ENCODE results near the gene CARS2. TPM values are rescaled to one million over a fixed set of nuclear protein-coding genes. Genes with fewer than 3 reads are reported as not detected.

CARS2 gene
- total and polyA plus RNA-seq, 2 donors (not counting 3 experiments of a cell fraction or from before 2014, with no cell fraction given): 42.0 to 51.2 TPM

- Histone ChIP-seq H3K27me3 (ENCODE audit: control insufficient read depth in 2 of 2, insufficient read depth in 2 of 2, low read length in 2 of 2) (no peaks in the 10 kb centered on the region), H3K9me1 (replicated peaks; ENCODE audit: control insufficient read depth, extremely low read depth, insufficient read depth, low read length) (no peaks in the 10 kb centered on the region), H3K9ac (replicated peaks; ENCODE audit: extremely low read depth, insufficient read depth, low read length) (no peak overlapping the region), H4K20me1 (replicated peaks; ENCODE audit: control insufficient read depth, extremely low read depth, insufficient read depth, low read length) (no peaks in the 10 kb centered on the region), H3K9me3 (replicated peaks; ENCODE audit: control insufficient read depth, insufficient read depth, low read length) (no peaks in the 10 kb centered on the region), H2AFZ (ENCODE audit: low read depth, low read length) (no peak overlapping the region), H3K4me2 (ENCODE audit: insufficient read depth, low read length) (no peak overlapping the region), H3K27ac (ENCODE audit: insufficient read depth, low read depth, low read length) (no peak overlapping the region), H3K36me3 (ENCODE audit: control insufficient read depth in 2 of 2, extremely low read depth in 1 of 2, insufficient read depth in 2 of 2, low read length in 2 of 2) (peaks cover 0 to 5% of the 10 kb centered on the region in 2 experiments), H3K4me3 (replicated peaks in 1 of 3; ENCODE audit: insufficient read depth in 1 of 3, low read depth in 1 of 3, low read length in 3 of 3) (no peak overlapping the region), H3K79me2 (ENCODE audit: control insufficient read depth, insufficient read depth, low read length) (peaks cover 19% of the 10 kb centered on the region), H3K4me1 (ENCODE audit: control insufficient read depth, extremely low read depth, insufficient read depth, low read length) (peaks cover 12% of the 10 kb centered on the region)
- dilution Hi-C loops (cut with MboI; ENCODE audit: extremely low pct_ligation_motif_present, low sequenced_read_pairs): no loop called here
- no peak for DNase-seq (ENCODE audit: low read depth, low spot score)
- intact Hi-C loops (cut with micrococcal nuclease): no loop called here
- TF ChIP-seq JUN (IDR thresholded peaks at IDR 0.05; ENCODE audit: borderline replicate concordance, insufficient read depth, insufficient read length, low read depth): no peak
- no peak for TF ChIP-seq GATA2 (IDR thresholded peaks at IDR 0.05; ENCODE audit: insufficient read depth, insufficient read length, low read depth, low read length)
- TF ChIP-seq POLR2A (IDR thresholded peaks at IDR 0.05; ENCODE audit: low read depth, low read length): no peak
- POLR2A ChIA-PET: interaction anchor here (1.0 to 1.8 kb wide), 2 partner anchors 10 to 12 kb away, joined by 4 to 7 read pairs; no protein-coding TSS in a partner anchor
- CTCF ChIA-PET: interaction anchor here (0.7 to 1.9 kb wide), 3 partner anchors 11 to 22 kb away, joined by 3 to 5 read pairs (median 5); no protein-coding TSS in a partner anchor
- FAIRE-seq: no peak
- BruUV-seq (replicated peaks): no TSS peak
Observed at GRCh38 chr13:110702591-110703526, 3.1 kb downstream of the CARS2 start.

GRCh38 chr13:110702089-110702488 lies 3.8 kb downstream of the CARS2 start:
- CTCF ChIA-PET: interaction anchor here (0.7 to 1.9 kb wide), 2 partner anchors 10 to 15 kb away, joined by 3 to 5 read pairs; no protein-coding TSS in a partner anchor
- dilution Hi-C loops (cut with MboI; ENCODE audit: extremely low pct_ligation_motif_present, low sequenced_read_pairs) (no loop called here), intact Hi-C loops (cut with micrococcal nuclease) (no loop called here)
- H3K4me2 ChIP-seq (ENCODE audit: insufficient read depth, low read length): no peak overlapping the region
- H3K27me3 ChIP-seq (ENCODE audit: control insufficient read depth in 2 of 2, insufficient read depth in 2 of 2, low read length in 2 of 2): no peaks in the 10 kb centered on the region
- no peaks in the 10 kb centered on the region for H3K9me1 ChIP-seq (replicated peaks; ENCODE audit: control insufficient read depth, extremely low read depth, insufficient read depth, low read length)
- H3K9me3 ChIP-seq (replicated peaks; ENCODE audit: control insufficient read depth, insufficient read depth, low read length): no peaks in the 10 kb centered on the region
- H2AFZ ChIP-seq (ENCODE audit: low read depth, low read length): no peak overlapping the region
- H3K4me3 ChIP-seq (replicated peaks in 1 of 3; ENCODE audit: insufficient read depth in 1 of 3, low read depth in 1 of 3, low read length in 3 of 3): no peak overlapping the region
- POLR2A ChIA-PET: interaction anchor here (1.8 kb wide), 1 partner anchor 13 kb away, joined by 7 read pairs; no protein-coding TSS in a partner anchor
- H3K79me2 ChIP-seq (ENCODE audit: control insufficient read depth, insufficient read depth, low read length): peaks cover 19% of the 10 kb centered on the region
- no peak for TF ChIP-seq JUN (IDR thresholded peaks at IDR 0.05; ENCODE audit: borderline replicate concordance, insufficient read depth, insufficient read length, low read depth)
- TF ChIP-seq MAX (IDR thresholded peaks at IDR 0.05; ENCODE audit: insufficient read depth, insufficient read length): no peak
- no peak for TF ChIP-seq MYC (IDR thresholded peaks at IDR 0.05; ENCODE audit: low read depth, low read length)
- no peak for TF ChIP-seq EZH2 (IDR thresholded peaks at IDR 0.05; ENCODE audit: borderline replicate concordance, low read depth, low read length, severe bottlenecking)
- no peak for TF ChIP-seq POLR2A (IDR thresholded peaks at IDR 0.05; ENCODE audit: low read depth, low read length)
- no peak for TF ChIP-seq GATA2 (IDR thresholded peaks at IDR 0.05; ENCODE audit: insufficient read depth, insufficient read length, low read depth, low read length)
- no peak for TF ChIP-seq CTCF (IDR thresholded peaks at IDR 0.05; ENCODE audit: extremely low read depth in 1 of 2, insufficient read depth in 1 of 2, low read depth in 1 of 2, low read length in 2 of 2)
- no peak for TF ChIP-seq FOS (IDR thresholded peaks at IDR 0.05; ENCODE audit: borderline replicate concordance, insufficient read depth, low read length)
- TF ChIP-seq POLR2AphosphoS5 (IDR thresholded peaks at IDR 0.05; ENCODE audit: insufficient read depth, low read depth, low read length): no peak
- H3K36me3 ChIP-seq (ENCODE audit: control insufficient read depth in 2 of 2, extremely low read depth in 1 of 2, insufficient read depth in 2 of 2, low read length in 2 of 2): peaks cover 0 to 8% of the 10 kb centered on the region in 2 experiments
- DNase-seq (ENCODE audit: low read depth, low spot score) (no peak), FAIRE-seq (no peak)
- no TSS peak for BruUV-seq (replicated peaks)
- H3K27ac ChIP-seq (ENCODE audit: insufficient read depth, low read depth, low read length): no peak overlapping the region
- H4K20me1 ChIP-seq (replicated peaks; ENCODE audit: control insufficient read depth, extremely low read depth, insufficient read depth, low read length): no peaks in the 10 kb centered on the region
- H3K9ac ChIP-seq (replicated peaks; ENCODE audit: extremely low read depth, insufficient read depth, low read length): no peak overlapping the region
- peaks cover 12% of the 10 kb centered on the region for H3K4me1 ChIP-seq (ENCODE audit: control insufficient read depth, extremely low read depth, insufficient read depth, low read length)
